Osteoblast (primary cell): Measurements from ENCODE around the gene CYSLTR1. TPM values are rescaled to one million over a fixed set of nuclear protein-coding genes. Genes with fewer than 3 reads are reported as not detected.
"Not testable (repeated sequence)": the region's sequence is repeated elsewhere in the genome, so short reads cannot be mapped to it uniquely, and the experiment has no call there.

Experiments used
- DNase-seq: peaks from one replicate; pipeline ENCODE4 v3.0.0; 2011; ENCODE audit warnings: low spot score, mixed read lengths; ENCODE audit not compliant: insufficient read length; ENCODE audit errors: missing footprints
- H2AFZ ChIP-seq: 2 replicates; pipeline ENCODE4 v1.6.0; 2011; ENCODE audit warnings: mild to moderate bottlenecking, low read length
- H3K27ac ChIP-seq: 2 replicates; pipeline ENCODE4 v1.5.1; 2011; ENCODE audit warnings: mild to moderate bottlenecking, low read depth, low read length, moderate library complexity
- H3K27me3 ChIP-seq: 2 replicates; pipeline ENCODE4 v1.6.0; 2012; ENCODE audit warnings: mild to moderate bottlenecking, control low read depth, inconsistent platforms, low read length, moderate library complexity; ENCODE audit not compliant: insufficient read depth
- H3K36me3 ChIP-seq: 2 replicates; pipeline ENCODE4 v1.5.1; 2011; ENCODE audit warnings: mild to moderate bottlenecking, low read length, control low read depth, moderate library complexity; ENCODE audit not compliant: insufficient read depth
- H3K4me1 ChIP-seq: 2 replicates; pipeline ENCODE4 v1.5.1; 2011; ENCODE audit warnings: mild to moderate bottlenecking, low read length, control low read depth, moderate library complexity; ENCODE audit not compliant: insufficient read depth
- H3K4me2 ChIP-seq: 2 replicates; pipeline ENCODE4 v1.6.0; 2011; ENCODE audit warnings: mild to moderate bottlenecking, low read length; ENCODE audit not compliant: insufficient read depth
- H3K4me3 ChIP-seq: fragments of 200-600 bp; sonication (generic); 3 replicates; pipeline ENCODE4 v1.5.1; 2012; ENCODE audit warnings: mild to moderate bottlenecking, low read length, inconsistent platforms; ENCODE audit not compliant: insufficient read depth
- H3K79me2 ChIP-seq: 2 replicates; pipeline ENCODE4 v1.6.0; 2012; ENCODE audit warnings: mild to moderate bottlenecking, low read length, control low read depth, inconsistent platforms; ENCODE audit not compliant: insufficient read depth
- H3K9me3 ChIP-seq: 2 replicates; pipeline ENCODE4 v1.5.1; 2011; ENCODE audit warnings: low read depth, low read length, control low read depth
- H4K20me1 ChIP-seq: 2 replicates; pipeline ENCODE4 v1.6.0; 2012; ENCODE audit warnings: mild to moderate bottlenecking, low read length, control low read depth; ENCODE audit not compliant: insufficient read depth
- total RNA-seq: library from RNA; depleted of rRNA; stranded (reverse); fragments of >200 nt; gene quantifications from 2 replicates; pipeline ENCODE4 v1.2.3, GENCODE V29; 2012
- TF ChIP-seq, protein P1 (sequence below): IDR thresholded peaks from 2 replicates; pipeline ENCODE4 v1.5.1; 2011; ENCODE audit warnings: mild to moderate bottlenecking, low read depth, low read length, moderate library complexity; ENCODE audit errors: extremely low read depth

Gene CYSLTR1
- total RNA-seq, 1 donor, result not detected

DNA sequence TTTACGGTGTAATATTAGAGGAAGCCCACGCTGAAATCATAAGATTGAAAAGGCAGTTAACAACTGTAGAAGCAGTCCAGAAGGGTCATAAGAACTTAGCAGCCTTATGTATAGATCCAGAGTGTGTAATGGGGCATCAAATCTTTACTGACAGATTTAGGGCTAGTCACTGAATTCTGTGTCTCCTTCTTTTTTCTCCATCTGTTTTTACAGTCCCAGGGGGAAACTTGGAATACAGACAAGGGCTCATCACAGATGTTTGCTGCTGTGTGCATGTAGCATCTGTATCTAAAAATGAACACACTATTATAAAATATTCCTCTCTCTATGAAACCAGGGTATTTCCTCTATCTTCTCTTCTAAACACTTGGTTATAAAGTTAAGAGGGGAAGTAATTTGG, 43.9 kb downstream of the CYSLTR1 start:
- Histone ChIP-seq H3K4me1 (no peaks in the 10 kb centered on the region), H3K9me3 (no peaks in the 10 kb centered on the region), H3K27ac (no peak overlapping the region), H3K4me2 (no peak overlapping the region), H3K4me3 (no peak overlapping the region), H3K79me2 (no peaks in the 10 kb centered on the region), H3K36me3 (no peaks in the 10 kb centered on the region), H3K27me3 (no peaks in the 10 kb centered on the region), H2AFZ (no peak overlapping the region), H4K20me1 (no peaks in the 10 kb centered on the region)
- DNase-seq, result no peak
- TF ChIP-seq, protein P1, sequence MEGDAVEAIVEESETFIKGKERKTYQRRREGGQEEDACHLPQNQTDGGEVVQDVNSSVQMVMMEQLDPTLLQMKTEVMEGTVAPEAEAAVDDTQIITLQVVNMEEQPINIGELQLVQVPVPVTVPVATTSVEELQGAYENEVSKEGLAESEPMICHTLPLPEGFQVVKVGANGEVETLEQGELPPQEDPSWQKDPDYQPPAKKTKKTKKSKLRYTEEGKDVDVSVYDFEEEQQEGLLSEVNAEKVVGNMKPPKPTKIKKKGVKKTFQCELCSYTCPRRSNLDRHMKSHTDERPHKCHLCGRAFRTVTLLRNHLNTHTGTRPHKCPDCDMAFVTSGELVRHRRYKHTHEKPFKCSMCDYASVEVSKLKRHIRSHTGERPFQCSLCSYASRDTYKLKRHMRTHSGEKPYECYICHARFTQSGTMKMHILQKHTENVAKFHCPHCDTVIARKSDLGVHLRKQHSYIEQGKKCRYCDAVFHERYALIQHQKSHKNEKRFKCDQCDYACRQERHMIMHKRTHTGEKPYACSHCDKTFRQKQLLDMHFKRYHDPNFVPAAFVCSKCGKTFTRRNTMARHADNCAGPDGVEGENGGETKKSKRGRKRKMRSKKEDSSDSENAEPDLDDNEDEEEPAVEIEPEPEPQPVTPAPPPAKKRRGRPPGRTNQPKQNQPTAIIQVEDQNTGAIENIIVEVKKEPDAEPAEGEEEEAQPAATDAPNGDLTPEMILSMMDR, result no peak

DNA sequence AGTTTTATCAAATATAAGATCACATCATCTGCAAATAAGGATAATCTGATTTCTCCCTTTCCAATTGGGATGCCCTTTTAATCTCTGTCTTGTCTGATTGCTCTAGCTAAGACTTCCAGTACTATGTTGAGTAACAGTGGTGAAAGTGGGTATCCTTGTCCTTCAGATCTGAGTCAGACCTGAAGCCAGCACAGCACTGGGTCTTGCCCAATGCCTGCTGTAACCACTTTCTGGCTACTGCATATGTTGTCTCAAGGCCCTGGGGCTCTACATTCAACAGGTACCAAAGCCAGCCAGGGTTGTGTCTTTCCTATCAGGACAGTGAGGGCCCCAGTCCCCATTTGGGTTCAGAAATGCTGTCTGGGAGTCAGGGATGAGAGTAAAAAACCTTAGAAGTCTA, 90.3 kb downstream of the CYSLTR1 start:
- no peaks in the 10 kb centered on the region for H3K4me1 ChIP-seq
- H3K27ac ChIP-seq, result no peak overlapping the region
- no peaks in the 10 kb centered on the region for H3K36me3 ChIP-seq
- TF ChIP-seq, protein P1, result no peak
- no peak overlapping the region for H3K4me2 ChIP-seq
- H3K27me3 ChIP-seq, result no peaks in the 10 kb centered on the region
- no peak overlapping the region for H3K4me3 ChIP-seq
- H3K79me2 ChIP-seq, result no peaks in the 10 kb centered on the region
- no peak for DNase-seq
- no peaks in the 10 kb centered on the region for H4K20me1 ChIP-seq
- no peak overlapping the region for H2AFZ ChIP-seq
- H3K9me3 ChIP-seq, result no peaks in the 10 kb centered on the region

DNA sequence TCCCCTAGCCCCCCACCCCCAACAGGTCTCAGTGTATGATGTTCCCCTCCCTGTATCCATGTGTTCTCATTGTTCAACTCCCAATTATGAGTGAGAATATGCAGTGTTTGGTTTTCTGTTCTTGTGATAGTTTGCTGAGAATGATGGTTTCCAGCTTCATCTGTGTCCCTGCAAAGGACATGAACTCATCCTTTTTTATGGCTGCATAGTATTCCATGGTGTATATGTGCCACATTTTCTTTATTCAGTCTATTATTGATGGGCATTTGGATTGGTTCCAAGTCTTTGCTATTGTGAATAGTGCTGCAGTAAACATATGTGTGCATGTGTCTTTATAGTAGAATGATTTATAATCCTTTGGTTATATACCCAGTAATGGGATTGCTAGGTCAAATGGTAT, 101.4 kb downstream of the CYSLTR1 start:
- H3K79me2 ChIP-seq, H2AFZ ChIP-seq, H3K4me3 ChIP-seq, H3K9me3 ChIP-seq, H4K20me1 ChIP-seq, H3K27ac ChIP-seq, H3K4me2 ChIP-seq, DNase-seq, H3K27me3 ChIP-seq, H3K4me1 ChIP-seq, H3K36me3 ChIP-seq: not testable (repeated sequence)

Other genes starting within 250 kb of the CYSLTR1 start
- gene PGK1, start 223.4 kb downstream of the CYSLTR1 start, total RNA-seq, result 126 and 206 TPM in 2 replicates
- 20.3 and 23.3 TPM in 2 replicates for gene TAF9B, start 188.0 kb downstream of the CYSLTR1 start, total RNA-seq